ENCODE measurements around the gene RAX2.
"Not testable (repeated sequence)": the region's sequence is repeated elsewhere in the genome, so short reads cannot be mapped to it uniquely, and the experiment has no call there.

DNA sequence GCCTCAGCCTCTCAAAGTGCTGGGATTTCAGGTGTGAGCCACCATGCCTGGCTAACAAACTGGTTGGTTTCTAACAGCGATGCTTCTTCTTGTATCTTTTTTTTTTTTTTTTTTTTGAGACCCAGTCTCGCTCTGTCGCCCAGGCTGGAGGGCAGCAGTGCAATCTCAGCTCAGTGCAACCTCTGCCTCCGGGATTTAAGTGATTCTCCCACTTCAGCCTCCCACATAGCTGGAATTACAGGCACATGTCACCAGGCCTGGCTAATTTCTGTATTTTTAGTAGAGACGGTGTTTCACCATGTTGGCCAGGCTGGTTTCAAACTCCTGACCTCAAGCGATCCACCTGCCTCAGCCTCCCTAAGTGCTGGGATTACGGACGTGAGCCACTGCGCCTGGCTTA is 44.1 kb upstream of the RAX2 start:
- not testable (repeated sequence) for TF ChIP-seq CTCF (IDR thresholded peaks at IDR 0.05); POLR2A (IDR thresholded peaks at IDR 0.05; ENCODE audit: low read depth); POLR2AphosphoS5 (IDR thresholded peaks at IDR 0.05)
